ENCODE results near the gene ACSL6.

ACSL6 gene, protein sequence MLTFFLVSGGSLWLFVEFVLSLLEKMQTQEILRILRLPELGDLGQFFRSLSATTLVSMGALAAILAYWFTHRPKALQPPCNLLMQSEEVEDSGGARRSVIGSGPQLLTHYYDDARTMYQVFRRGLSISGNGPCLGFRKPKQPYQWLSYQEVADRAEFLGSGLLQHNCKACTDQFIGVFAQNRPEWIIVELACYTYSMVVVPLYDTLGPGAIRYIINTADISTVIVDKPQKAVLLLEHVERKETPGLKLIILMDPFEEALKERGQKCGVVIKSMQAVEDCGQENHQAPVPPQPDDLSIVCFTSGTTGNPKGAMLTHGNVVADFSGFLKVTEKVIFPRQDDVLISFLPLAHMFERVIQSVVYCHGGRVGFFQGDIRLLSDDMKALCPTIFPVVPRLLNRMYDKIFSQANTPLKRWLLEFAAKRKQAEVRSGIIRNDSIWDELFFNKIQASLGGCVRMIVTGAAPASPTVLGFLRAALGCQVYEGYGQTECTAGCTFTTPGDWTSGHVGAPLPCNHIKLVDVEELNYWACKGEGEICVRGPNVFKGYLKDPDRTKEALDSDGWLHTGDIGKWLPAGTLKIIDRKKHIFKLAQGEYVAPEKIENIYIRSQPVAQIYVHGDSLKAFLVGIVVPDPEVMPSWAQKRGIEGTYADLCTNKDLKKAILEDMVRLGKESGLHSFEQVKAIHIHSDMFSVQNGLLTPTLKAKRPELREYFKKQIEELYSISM

DNA sequence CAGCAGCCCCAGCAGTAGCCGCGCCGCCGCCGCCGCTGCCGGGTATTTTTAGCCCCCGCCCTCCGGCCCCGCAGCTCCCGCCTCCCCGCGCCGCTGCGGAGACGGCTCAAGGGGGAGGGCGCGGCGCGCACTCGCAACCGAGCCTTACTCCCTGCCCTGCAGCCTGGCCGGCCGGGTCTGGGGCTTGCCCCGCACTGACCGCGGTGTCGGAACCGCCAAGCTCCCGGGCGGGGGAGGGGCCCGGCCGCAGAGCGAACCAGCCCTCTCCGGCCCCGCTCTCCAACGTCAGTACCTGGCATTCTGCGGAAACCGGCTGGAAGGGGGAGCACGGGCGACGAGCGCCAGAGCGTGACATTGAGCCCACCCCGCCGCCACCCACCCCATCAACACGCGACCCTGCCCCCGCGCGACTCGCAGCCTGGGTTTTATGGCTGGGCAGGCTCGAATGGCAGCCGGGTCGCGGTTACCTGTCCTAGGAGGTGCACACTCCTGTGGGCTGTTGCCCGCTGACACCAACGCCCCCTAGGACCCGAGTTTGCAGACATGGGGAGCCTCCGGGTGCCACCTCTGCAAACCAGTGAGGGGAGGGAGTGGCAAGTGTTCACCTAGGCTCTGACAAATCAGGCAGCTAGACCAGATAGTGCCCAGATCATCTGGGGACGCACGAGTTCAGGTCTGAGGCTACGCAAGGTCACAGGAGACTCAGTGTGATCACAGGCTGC lies at the start of gene ACSL6:
TSS of gene ACSL6 (minus strand) at position 37 of the 722 bp plus-strand sequence. CDS start 105 bp downstream, outside the sequence.
- DNase-seq: no peak

DNA sequence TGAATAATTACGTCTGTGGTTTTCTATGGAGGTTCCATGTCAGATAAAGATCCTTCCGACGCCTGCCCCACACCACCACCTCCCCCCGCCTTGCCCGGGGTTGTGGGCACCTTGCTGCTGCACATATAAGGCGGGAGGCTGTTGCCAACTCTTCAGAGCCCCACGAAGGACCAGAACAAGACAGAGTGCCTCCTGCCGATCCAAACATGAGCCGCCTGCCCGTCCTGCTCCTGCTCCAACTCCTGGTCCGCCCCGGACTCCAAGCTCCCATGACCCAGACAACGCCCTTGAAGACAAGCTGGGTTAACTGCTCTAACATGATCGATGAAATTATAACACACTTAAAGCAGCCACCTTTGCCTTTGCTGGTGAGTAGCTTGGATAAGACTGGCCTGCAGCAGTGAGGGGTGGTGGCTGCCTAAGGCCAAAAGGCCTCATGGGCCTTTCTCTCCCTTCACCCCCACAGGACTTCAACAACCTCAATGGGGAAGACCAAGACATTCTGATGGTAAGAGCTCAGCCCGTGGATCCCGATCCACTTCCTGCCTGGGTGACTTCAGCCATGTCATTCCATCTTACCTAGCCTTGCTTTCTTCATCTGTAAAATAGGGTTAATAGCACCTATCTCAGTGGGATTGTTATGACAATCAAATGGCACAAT lies 49.2 kb upstream of the ACSL6 start, which contains the start of gene IL3:
TSS of gene IL3 (plus strand) at position 155 of the 661 bp plus-strand sequence. CDS start at position 207, 52 bp downstream.
- DNase-seq: no peak

DNA sequence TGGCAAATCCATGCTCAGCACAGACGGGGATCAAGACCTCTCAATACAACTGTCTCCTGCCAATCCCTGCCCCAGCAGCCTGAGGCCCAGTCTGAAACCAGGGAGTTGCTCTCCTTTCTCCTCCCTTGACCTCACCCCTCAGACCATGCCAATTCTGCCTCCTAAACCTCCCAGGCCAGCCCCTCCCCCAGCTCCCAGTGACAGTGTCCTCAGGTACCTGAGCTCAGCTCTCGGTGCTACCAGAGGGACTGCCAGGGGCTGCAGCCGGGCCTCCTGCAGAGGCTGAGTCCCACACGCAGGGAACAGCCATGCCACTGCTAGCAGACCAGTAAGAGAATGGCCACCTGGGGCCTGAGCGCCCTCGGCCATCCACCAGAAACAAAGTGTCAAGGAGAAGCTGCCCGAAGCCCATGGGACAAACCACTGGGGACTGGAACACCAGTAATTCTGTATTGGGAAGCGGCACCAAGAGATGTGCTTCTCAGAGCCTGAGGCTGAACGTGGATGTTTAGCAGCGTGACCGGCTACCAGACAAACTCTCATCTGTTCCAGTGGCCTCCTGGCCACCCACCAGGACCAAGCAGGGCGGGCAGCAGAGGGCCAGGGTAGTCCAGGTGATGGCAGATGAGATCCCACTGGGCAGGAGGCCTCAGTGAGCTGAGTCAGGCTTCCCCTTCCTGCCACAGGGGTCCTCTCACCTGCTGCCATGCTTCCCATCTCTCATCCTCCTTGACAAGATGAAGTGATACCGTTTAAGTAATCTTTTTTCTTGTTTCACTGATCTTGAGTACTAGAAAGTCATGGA lies 48.4 kb upstream of the ACSL6 start:
- no peak for DNase-seq

DNA sequence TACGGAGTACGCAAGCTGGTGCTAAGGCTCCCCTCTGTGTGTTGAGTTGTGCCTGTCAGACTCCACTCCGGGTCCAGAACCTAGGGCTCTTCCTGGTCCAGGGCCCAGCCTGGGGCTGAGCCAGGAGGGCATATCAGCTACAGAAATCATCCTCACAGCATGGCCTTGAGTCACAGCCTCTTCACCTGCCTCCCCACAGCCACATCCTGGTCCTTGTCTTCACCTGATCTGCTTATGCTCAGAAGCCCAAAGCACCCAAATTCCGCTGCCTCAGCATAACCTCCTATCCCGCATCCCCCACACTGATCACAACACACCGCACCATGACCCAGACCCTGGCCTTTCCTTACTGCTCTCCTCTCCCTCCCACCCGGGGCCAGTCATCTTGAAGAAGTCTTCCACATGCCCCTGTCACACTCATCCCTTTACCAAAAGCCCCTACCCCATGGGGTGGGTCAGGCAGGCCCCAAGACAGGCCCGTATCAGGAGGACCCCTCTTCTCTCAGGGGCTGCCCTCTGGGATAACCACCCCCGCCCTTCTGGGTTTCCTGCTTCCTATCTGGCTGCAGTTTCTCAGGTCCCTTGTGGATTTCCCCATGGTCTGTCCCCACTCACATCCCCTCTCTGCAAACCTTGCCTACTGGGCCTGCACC lies 47.7 kb upstream of the ACSL6 start:
- no peak for DNase-seq

DNA sequence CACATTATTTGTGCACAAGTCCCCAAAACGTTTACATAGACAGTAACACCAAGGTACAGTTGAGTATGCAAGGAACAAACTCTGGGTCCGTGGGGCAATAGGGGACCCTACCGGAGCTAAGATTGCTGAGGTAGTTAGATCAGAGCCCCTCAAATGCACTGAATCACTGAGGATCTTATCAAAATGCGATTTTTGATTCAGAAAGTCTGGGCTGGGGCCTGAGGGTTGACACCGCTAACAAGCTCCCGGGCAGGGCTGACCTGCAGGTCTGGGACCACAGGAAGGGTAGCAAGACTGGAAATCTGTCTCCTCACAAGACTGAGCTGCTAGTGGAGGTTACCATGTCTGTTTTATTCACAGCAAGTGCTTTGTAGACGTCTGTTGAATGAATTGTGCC lies 47.2 kb upstream of the ACSL6 start:
- DNase-seq: no peak

DNA sequence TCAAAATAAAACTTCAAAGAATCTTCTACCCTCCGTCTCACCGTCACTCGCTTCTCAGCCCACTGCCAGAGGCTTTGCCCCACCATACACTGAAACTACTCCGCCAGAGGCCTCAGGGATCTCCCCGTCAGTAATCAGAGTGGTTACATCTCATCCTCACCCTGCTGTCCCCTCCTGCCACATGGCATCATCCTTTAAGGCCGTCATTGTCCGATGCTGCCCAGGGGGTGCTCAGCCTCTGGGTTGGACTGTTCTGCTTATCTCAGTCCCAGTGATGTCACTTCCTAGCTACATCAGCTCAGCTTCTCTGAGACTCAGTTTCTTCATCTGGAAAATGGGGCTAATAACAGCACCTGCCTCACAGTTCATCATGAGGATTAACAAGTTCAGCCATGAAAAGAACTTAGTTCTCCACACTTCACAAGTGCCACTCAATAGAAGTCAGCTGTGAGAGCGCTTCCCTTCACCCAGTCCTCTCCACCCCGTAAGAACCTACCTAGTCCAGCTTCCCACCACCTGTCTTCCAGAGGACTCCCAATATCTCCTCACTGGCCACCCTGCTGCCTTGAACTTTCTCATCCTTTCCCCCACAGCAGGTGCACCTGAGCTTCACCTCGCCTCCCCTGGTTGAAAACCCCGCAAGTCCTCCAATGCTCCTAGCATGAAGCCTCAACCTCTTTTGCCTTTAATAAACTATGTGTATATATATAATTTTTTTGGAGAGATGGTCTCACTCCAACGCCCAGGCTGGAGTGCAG lies 46.2 kb upstream of the ACSL6 start:
- no peak for DNase-seq

DNA sequence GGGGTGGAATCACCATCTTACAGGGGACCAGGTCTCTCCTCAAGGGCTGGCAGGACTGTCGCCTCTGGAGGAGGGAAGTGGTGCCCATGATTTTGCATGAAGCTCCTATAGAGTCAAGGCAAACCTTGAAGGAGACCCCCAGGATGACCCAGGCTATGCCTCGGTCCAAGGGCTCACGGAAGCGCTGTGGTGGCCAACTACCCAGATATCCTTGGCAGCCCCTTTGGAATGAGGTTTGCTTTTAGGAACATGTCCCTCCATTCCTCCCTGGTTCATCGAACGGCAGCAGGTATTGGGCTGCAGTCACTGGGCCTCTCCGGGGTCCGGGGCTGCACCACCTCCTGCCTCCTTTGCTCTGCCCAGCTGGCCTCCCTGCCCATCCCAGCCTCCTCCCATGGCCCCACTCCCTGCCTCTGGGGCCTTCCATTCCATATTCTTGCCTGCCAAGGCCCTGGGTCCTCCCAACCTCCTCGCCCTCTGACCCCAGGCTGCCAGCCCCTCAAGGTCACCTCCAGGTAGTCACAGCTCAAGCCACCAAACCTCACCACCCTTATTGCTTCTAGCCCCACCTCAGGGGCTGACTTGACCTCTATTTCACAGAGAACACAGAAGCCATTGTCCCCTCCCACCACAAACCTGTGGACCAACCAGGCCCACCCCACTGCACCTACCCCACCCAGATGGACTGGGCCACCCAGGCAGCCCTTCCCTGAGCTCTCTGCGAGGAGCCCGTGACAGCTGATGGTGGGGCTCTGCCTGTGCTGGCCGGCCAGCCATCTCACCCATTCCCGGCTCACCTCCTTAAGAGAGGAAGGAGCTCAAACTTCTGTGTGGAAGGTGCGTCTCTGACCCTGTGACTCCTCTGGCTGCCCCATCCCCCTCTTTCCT lies 45.4 kb upstream of the ACSL6 start:
- DNase-seq: no peak

DNA sequence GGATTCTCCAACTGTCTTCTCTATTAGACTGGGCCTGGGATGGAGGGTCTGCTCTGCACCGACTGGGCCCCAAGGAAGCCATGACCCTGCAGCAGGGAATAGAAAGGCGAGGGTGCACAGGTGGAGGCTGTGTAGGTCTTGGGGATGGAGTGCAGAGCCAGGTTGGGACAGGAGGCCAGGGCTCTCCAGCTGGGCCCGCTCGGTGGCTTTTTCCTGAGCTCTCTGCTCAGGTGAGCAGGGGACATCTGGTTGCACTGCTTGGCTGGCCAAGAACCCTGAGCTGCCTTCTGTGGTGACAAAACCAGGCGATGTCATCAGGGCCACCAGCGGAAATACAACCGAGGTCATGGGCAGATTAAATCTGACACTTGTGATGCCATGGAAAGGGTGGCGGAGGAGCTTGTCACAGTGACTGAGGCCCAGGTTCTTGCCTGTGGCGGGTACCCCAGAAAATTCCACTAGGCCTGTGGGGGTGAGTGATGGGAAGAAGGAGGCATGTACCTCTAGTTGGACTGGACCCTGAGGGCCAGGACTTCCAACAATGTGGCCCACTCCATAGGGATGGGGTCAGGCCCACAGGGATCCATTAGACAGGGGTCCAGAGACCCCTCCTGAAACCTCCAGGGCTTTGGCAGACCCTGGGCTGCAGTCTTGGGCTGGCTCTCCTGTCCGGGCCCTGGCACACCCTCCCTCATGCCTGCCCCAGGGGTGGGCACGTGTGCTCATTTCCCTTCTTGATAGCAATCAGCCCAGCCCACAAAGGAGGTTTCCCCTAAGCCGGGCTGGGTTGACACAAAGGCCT lies 44.6 kb upstream of the ACSL6 start:
- DNase-seq: no peak

DNA sequence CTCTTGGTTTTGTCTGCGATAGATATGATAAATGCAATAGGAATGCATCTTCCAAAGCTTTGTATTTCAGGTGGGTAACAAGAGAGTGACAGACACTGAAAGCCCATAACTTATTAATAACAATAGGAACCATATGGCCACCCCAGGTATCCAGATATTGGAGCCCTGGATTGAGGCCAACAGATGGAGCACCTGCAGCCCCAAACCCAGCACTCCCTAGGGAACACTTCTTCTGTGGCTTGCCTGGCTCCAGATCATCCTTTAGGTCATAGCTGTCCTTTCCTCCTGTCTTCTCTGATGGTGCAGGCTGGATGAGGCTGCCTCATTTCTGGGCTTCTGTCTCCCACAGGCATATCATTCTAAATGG lies 44.0 kb upstream of the ACSL6 start:
- no peak for DNase-seq

DNA sequence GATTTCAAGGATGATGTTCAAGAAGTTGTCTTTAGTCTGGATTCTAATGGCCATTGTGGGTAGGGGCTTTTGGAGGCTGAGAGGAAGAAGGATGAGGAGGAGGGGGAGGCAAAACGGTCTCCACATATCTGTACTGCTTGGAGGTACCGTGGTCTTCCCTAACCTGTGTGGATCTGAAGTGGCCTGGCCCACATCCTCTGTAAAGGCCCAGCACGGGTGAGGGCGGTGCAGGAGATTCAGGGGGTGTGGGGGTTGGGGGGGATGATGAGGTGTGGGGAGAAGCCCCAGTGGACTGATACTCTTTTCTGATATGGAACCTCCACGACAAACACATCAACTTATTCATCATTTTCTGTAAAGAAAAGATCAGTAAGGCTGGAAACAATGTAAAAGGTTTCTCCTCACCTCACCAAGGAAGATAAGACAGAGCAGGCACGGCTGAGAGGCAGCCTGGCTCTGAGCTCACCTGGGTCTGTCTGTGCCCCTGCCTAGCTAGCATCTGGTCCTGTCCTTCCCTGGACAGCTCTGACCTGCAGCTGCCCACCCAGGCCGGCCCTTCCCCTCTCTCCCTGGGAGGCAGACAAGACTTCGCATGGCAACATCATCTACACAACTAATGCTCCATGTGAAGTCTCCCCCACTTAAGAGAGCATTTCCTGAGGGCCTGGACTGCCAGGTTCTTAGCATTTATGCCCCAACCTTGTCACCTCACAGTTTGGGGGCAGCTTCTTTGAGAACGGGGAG lies 43.4 kb upstream of the ACSL6 start:
- DNase-seq: no peak

DNA sequence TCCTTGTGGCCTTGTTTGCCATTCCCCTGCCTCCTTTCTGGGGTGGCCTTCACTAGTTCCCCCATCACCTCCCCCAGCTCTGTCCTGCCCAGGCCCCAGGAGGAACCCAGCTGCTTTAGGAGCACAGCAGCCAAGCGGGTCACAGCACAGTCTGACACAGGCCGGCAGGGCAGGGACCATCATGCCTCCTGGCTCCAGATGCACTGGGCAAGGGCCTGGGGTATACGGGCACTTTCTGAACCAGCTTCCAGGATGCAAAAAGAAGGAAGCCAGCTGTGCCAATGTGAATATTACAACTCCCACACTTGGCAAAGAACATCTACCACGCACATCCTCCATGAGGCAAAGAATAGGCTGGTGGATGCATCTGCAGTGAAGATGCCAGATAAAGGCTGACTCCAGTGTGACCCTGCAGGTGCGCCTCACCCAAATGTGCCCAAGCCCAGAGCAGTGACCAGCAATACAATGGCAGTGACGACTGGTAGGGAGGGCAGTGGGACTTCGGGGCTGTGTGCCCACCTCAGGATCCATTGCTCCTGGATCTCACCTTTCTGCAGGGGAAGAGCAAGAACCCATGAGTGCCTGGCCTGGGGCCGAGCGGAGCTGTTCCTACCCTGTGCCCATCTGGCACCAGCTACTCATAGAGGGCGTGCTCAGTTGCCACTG lies 42.7 kb upstream of the ACSL6 start:
- no peak for DNase-seq

DNA sequence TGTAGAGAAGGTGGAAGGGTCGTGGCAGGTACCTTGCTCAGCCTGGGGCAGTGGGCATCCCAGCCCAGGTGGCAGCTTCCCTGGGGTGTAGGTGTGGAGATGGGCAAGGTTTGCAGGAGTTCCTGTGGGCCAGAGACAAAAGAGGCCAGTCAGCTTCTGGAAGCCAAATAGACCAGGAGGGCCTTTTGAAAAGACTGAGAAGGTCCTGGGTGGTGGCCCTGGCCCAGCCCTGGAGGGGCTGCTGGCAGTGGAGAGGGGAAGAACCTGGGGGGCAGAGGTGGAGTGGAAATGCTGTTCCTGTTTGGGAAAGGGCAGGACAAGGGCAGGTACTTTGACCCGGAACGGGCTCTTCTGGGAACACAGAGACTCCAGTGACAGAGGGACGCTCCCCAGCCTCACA lies 42.0 kb upstream of the ACSL6 start:
- no peak for DNase-seq

DNA sequence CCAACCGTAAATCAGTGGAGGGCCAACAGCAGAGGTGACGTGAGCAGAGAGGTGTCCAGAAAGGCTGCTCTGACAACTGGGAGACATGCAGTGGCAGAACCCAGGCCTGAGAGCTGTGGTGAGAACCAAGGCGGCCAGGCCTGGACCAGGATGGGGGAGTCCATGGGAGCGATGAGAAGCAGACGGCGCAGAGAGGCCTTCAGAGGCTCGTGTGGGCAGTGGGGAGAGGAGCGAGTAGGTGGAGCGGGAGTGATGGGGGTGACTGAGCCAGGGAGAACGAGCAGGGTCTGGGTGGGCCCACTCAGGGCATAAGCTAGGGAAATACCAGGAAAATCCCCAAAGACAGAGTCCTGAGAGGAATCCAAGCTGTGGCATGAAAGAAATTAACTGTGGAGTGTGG lies 41.1 kb upstream of the ACSL6 start:
- DNase-seq: no peak

DNA sequence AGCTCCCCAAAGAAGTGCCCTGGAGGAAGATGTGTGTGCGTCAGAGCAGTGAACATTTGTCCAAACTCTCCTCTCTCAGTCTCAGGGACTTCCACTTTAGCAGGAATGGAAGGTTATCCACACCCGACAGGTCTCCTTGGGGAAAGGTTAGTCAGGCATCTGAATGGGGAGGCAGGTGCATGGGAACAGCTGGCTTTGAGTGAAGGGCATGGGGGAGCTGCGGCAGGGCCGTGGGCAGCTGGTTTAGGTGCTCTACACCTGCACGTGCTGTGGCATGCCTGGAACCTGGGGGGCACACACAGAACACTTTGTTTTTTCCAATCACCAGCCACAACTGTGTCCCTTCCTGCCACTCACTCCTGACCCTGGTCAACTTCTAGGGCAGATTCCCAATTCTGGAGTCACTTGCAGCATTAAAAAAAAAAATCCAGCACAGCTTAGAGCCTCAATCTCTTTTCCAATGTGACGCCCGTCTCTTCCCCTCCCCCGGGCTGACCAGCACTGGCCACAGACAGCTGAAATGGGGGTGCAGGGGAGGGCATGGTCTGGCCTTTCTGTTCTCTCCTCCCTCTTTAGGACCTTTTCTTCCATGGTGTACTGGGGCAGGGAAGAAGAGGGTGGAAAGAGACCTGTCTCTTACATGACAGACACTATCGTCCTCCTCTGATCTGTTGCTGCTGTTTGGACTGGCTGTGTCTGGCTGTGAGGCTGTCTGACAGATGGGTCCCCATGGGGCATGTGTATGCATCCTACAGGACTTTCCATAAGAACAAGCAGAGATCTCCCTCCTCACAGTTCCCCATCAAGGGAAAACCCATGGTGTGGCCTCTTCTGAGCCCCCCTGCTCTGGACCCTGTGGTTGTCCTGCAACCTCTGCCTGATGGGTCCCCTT lies 39.4 kb upstream of the ACSL6 start:
- no peak for DNase-seq

DNA sequence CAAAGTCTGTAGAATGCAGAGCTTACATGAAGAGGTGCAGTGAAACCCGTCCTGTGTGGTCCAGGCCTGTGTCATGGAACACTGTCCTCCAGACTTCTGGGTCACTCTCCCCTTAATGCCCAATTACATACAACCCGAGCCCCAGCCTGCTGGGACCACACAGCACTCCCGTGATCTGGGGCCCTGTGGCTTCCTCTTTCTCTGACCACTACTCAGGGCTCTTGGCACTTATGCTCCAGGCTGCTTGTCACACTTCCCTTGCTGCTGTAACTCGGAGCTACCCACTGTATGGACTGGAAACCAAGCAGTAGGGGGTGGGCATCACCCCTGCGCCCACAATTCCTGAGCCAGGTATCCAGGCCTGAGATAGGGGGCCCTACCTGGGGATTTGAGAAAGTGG lies 38.7 kb upstream of the ACSL6 start:
- DNase-seq: no peak

DNA sequence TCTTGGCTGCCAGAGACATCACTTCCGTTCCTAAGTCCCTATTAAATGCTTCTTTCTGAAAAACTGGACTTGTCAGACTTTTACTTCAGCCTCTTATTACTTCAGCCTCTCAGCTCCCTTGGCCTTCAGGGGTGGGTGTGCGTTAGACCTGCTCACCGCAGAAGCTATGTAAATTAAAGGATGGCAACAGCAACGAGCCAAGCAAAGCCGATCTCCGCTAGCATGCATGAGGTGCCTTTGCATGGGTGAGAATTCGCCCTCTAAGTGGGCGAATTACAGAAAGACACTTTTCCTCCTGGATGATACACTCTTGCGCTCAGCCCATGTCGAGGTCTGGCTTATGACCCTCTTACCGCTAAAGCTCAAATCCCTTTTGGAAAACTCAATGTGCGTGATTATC lies 38.1 kb upstream of the ACSL6 start:
- no peak for DNase-seq

DNA sequence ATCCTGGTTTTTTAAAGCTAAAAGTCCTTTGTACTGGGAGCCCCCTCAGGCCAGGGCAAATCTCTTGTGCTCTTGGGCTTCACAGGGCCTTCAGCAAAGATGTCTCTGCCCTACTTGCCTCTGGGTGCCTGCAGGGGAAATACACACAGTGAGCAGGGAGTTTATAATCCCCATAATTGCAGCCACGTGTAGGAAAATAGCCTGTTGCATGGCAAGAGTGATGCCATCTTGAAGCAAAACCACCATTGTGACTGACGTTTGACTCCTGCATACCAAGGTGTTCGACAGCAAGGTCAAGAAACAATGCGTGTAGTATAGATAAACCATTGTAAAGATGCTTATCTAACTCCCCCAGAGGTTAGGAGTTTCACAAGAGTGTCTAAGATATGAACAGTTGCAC lies 37.6 kb upstream of the ACSL6 start:
- no peak for DNase-seq
